Measurements from ENCODE around the gene TP53BP1.

TP53BP1 gene

GRCh38 chr15:43433165-43433564, 59.8 kb downstream of the TP53BP1 start:
- no peak for DNase-seq
- no peak overlapping the region for H3K4me3 ChIP-seq (ENCODE audit: control insufficient read depth in 1 of 7, extremely low read depth in 1 of 7, insufficient read depth in 4 of 7, low read depth in 2 of 7, low read length in 6 of 7)
- no peak overlapping the region for H3K27ac ChIP-seq (ENCODE audit: insufficient read depth in 1 of 2, low read depth in 1 of 2, low read length in 2 of 2, poor library complexity in 1 of 2, severe bottlenecking in 2 of 2)
- no peaks in the 10 kb centered on the region for H3K27me3 ChIP-seq (replicated peaks in 2 of 5; ENCODE audit: control insufficient read depth in 4 of 5, insufficient read depth in 5 of 5, low read length in 4 of 5)
- ChIA-PET CTCF (interaction anchor here (0.9 to 1.0 kb wide), 2 partner anchors 13 to 52 kb away, joined by 3 read pairs; no protein-coding TSS in a partner anchor), POLR2A (no interaction called here)
- H3K4me1 ChIP-seq (ENCODE audit: control extremely low read depth in 1 of 4, control insufficient read depth in 4 of 4, insufficient read depth in 4 of 4, low read length in 3 of 4), result no peaks in the 10 kb centered on the region
- peaks cover 7 to 70% (median 36%) of the 10 kb centered on the region in 4 experiments for H3K36me3 ChIP-seq (ENCODE audit: control insufficient read depth in 4 of 4, insufficient read depth in 4 of 4, low read length in 3 of 4)
- no peaks in the 10 kb centered on the region for H3K9me3 ChIP-seq (ENCODE audit: control extremely low read depth in 1 of 5, control insufficient read depth in 4 of 5, insufficient read depth in 2 of 5, low read depth in 1 of 5, low read length in 4 of 5)
- WGBS (ENCODE audit: insufficient coverage), result 100% methylated on average over 3 of the region's 4 CpGs

DNA sequence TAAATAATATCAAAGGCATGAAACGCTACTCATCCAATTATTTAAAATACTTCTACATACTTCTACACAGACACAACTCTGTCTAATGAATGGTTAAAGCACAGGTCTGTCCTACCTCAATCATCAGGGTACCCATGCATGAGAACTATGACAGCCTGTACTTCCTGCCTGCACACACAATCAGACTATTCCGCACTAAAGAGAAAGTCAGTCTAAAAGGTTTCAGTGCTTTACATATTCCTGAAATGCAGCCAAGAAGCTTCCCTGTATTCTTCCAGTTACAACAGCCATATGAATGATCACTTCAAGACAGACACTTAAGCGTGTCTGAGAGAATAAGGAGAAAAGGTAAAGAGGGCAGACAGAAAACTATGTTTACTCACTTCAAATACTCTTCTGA, 63.3 kb downstream of the TP53BP1 start:
- H3K27ac ChIP-seq (ENCODE audit: insufficient read depth in 1 of 2, low read depth in 1 of 2, low read length in 2 of 2, poor library complexity in 1 of 2, severe bottlenecking in 2 of 2), result no peak overlapping the region
- POLR2A ChIA-PET, result no interaction called here
- no peaks in the 10 kb centered on the region for H3K9me3 ChIP-seq (ENCODE audit: control extremely low read depth in 1 of 5, control insufficient read depth in 4 of 5, insufficient read depth in 2 of 5, low read depth in 1 of 5, low read length in 4 of 5)
- no peaks in the 10 kb centered on the region for H3K4me1 ChIP-seq (ENCODE audit: control extremely low read depth in 1 of 4, control insufficient read depth in 4 of 4, insufficient read depth in 4 of 4, low read length in 3 of 4)
- peaks cover 12 to 78% (median 35%) of the 10 kb centered on the region in 4 experiments for H3K36me3 ChIP-seq (ENCODE audit: control insufficient read depth in 4 of 4, insufficient read depth in 4 of 4, low read length in 3 of 4)
- no peaks in the 10 kb centered on the region for H3K27me3 ChIP-seq (replicated peaks in 2 of 5; ENCODE audit: control insufficient read depth in 4 of 5, insufficient read depth in 5 of 5, low read length in 4 of 5)
- no peak overlapping the region for H3K4me3 ChIP-seq (ENCODE audit: control insufficient read depth in 1 of 7, extremely low read depth in 1 of 7, insufficient read depth in 4 of 7, low read depth in 2 of 7, low read length in 6 of 7)
- 100% methylated on average over 1 of the region's 3 CpGs for WGBS (ENCODE audit: insufficient coverage)
- CTCF ChIA-PET, result no interaction called here
- no peak for DNase-seq

- ChIA-PET POLR2A (no interaction called here), CTCF (interaction anchor here (0.6 to 1.3 kb wide), 2 partner anchors 13 to 40 kb away, joined by 3 to 5 read pairs; no protein-coding TSS in a partner anchor)
- H3K27ac ChIP-seq (ENCODE audit: insufficient read depth in 1 of 2, low read depth in 1 of 2, low read length in 2 of 2, poor library complexity in 1 of 2, severe bottlenecking in 2 of 2), result no peak overlapping the region
- no peaks in the 10 kb centered on the region for H3K9me3 ChIP-seq (ENCODE audit: control extremely low read depth in 1 of 5, control insufficient read depth in 4 of 5, insufficient read depth in 2 of 5, low read depth in 1 of 5, low read length in 4 of 5)
- peaks cover 16 to 81% (median 38%) of the 10 kb centered on the region in 4 experiments for H3K36me3 ChIP-seq (ENCODE audit: control insufficient read depth in 4 of 4, insufficient read depth in 4 of 4, low read length in 3 of 4)
- no peak for DNase-seq
- no peak overlapping the region for H3K4me3 ChIP-seq (ENCODE audit: control insufficient read depth in 1 of 7, extremely low read depth in 1 of 7, insufficient read depth in 4 of 7, low read depth in 2 of 7, low read length in 6 of 7)
- H3K4me1 ChIP-seq (ENCODE audit: control extremely low read depth in 1 of 4, control insufficient read depth in 4 of 4, insufficient read depth in 4 of 4, low read length in 3 of 4), result no peaks in the 10 kb centered on the region
- 100% methylated on average over 3 of the region's 3 CpGs for WGBS (ENCODE audit: insufficient coverage)
- no peaks in the 10 kb centered on the region for H3K27me3 ChIP-seq (replicated peaks in 2 of 5; ENCODE audit: control insufficient read depth in 4 of 5, insufficient read depth in 5 of 5, low read length in 4 of 5)
Measured at GRCh38 chr15:43423793-43424192, 69.2 kb downstream of the TP53BP1 start.

DNA sequence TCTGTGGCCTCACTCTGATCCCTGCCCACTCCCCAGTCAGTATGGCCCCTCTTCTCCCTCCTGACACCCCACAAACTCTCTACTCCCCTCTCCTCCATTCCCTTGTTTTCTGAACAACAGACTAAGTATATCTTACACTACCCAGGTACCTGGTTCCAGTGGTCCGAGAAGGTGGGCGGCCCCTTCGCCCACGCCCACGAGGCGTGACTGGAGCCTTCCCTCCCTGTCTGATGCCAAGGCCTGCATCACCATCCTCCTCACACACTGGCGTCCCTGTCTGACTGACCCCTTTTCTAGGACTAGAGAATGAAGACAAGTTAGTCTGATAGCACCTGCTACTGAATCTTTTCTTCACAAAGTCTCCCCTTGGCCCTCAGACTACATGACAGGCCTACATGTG, 72.1 kb downstream of the TP53BP1 start:
- Histone ChIP-seq H3K36me3 (ENCODE audit: control insufficient read depth in 4 of 4, insufficient read depth in 4 of 4, low read length in 3 of 4) (peaks cover 17 to 79% (median 38%) of the 10 kb centered on the region in 4 experiments), H3K4me1 (ENCODE audit: control extremely low read depth in 1 of 4, control insufficient read depth in 4 of 4, insufficient read depth in 4 of 4, low read length in 3 of 4) (no peaks in the 10 kb centered on the region), H3K4me3 (ENCODE audit: control insufficient read depth in 1 of 7, extremely low read depth in 1 of 7, insufficient read depth in 4 of 7, low read depth in 2 of 7, low read length in 6 of 7) (no peak overlapping the region), H3K27ac (ENCODE audit: insufficient read depth in 1 of 2, low read depth in 1 of 2, low read length in 2 of 2, poor library complexity in 1 of 2, severe bottlenecking in 2 of 2) (no peak overlapping the region), H3K27me3 (replicated peaks in 2 of 5; ENCODE audit: control insufficient read depth in 4 of 5, insufficient read depth in 5 of 5, low read length in 4 of 5) (no peaks in the 10 kb centered on the region), H3K9me3 (ENCODE audit: control extremely low read depth in 1 of 5, control insufficient read depth in 4 of 5, insufficient read depth in 2 of 5, low read depth in 1 of 5, low read length in 4 of 5) (no peaks in the 10 kb centered on the region)
- ChIA-PET POLR2A (no interaction called here), CTCF (no interaction called here)
- no peak for DNase-seq
- 100% methylated on average over 1 of the region's 7 CpGs for WGBS (ENCODE audit: insufficient coverage)

GRCh38 chr15:43420435-43420834, 72.5 kb downstream of the TP53BP1 start:
- Histone ChIP-seq H3K4me3 (ENCODE audit: control insufficient read depth in 1 of 7, extremely low read depth in 1 of 7, insufficient read depth in 4 of 7, low read depth in 2 of 7, low read length in 6 of 7) (no peak overlapping the region), H3K36me3 (ENCODE audit: control insufficient read depth in 4 of 4, insufficient read depth in 4 of 4, low read length in 3 of 4) (peaks cover 15 to 83% (median 42%) of the 10 kb centered on the region in 4 experiments), H3K9me3 (ENCODE audit: control extremely low read depth in 1 of 5, control insufficient read depth in 4 of 5, insufficient read depth in 2 of 5, low read depth in 1 of 5, low read length in 4 of 5) (no peaks in the 10 kb centered on the region), H3K4me1 (ENCODE audit: control extremely low read depth in 1 of 4, control insufficient read depth in 4 of 4, insufficient read depth in 4 of 4, low read length in 3 of 4) (no peaks in the 10 kb centered on the region), H3K27ac (ENCODE audit: insufficient read depth in 1 of 2, low read depth in 1 of 2, low read length in 2 of 2, poor library complexity in 1 of 2, severe bottlenecking in 2 of 2) (no peak overlapping the region), H3K27me3 (replicated peaks in 2 of 5; ENCODE audit: control insufficient read depth in 4 of 5, insufficient read depth in 5 of 5, low read length in 4 of 5) (no peaks in the 10 kb centered on the region)
- DNase-seq, result no peak
- ChIA-PET CTCF (no interaction called here), POLR2A (no interaction called here)
- WGBS (ENCODE audit: insufficient coverage), result 98% methylated on average over 8 of the region's 10 CpGs

GRCh38 chr15:43414196-43414595, 78.8 kb downstream of the TP53BP1 start:
- H3K27ac ChIP-seq (ENCODE audit: insufficient read depth in 1 of 2, low read depth in 1 of 2, low read length in 2 of 2, poor library complexity in 1 of 2, severe bottlenecking in 2 of 2), result no peak overlapping the region
- CTCF ChIA-PET, result no interaction called here

DNA sequence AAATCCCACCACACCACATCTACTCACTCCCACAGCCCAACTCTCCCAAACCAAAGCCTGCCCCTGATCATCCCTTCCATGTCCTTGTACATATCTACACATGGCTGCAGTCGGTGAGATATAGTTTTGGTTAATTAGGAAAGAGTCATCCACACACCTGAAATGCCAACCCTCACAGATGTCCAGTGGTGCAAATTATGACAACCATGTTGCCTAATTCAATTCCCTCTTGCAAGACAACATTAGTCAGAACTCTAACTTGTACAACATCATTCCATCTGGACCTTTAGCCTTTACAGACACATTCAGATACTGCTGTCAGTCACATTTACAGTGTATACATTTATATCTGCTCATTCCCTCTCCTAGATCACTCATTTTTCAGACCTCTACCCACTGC, 80.9 kb downstream of the TP53BP1 start:
- H3K9me3 ChIP-seq (ENCODE audit: control extremely low read depth in 1 of 5, control insufficient read depth in 4 of 5, insufficient read depth in 2 of 5, low read depth in 1 of 5, low read length in 4 of 5), result no peaks in the 10 kb centered on the region
- no peaks in the 10 kb centered on the region for H3K27me3 ChIP-seq (replicated peaks in 2 of 5; ENCODE audit: control insufficient read depth in 4 of 5, insufficient read depth in 5 of 5, low read length in 4 of 5)
- no peak overlapping the region for H3K4me3 ChIP-seq (ENCODE audit: control insufficient read depth in 1 of 7, extremely low read depth in 1 of 7, insufficient read depth in 4 of 7, low read depth in 2 of 7, low read length in 6 of 7)
- H3K4me1 ChIP-seq (ENCODE audit: control extremely low read depth in 1 of 4, control insufficient read depth in 4 of 4, insufficient read depth in 4 of 4, low read length in 3 of 4), result no peaks in the 10 kb centered on the region
- ChIA-PET POLR2A (no interaction called here), CTCF (interaction anchor here (1.0 kb wide), 1 partner anchor 74 kb away, joined by 3 read pairs; no protein-coding TSS in a partner anchor)
- H3K36me3 ChIP-seq (ENCODE audit: control insufficient read depth in 4 of 4, insufficient read depth in 4 of 4, low read length in 3 of 4), result peaks cover 19 to 95% (median 62%) of the 10 kb centered on the region in 4 experiments
- DNase-seq, result no peak
- no peak overlapping the region for H3K27ac ChIP-seq (ENCODE audit: insufficient read depth in 1 of 2, low read depth in 1 of 2, low read length in 2 of 2, poor library complexity in 1 of 2, severe bottlenecking in 2 of 2)
- no CpG with 5 or more reads among the region's 1 CpG for WGBS (ENCODE audit: insufficient coverage)

More at GRCh38 chr15:43414196-43414595, 78.8 kb downstream of the TP53BP1 start:
- peaks cover 15 to 85% (median 45%) of the 10 kb centered on the region in 4 experiments for H3K36me3 ChIP-seq (ENCODE audit: control insufficient read depth in 4 of 4, insufficient read depth in 4 of 4, low read length in 3 of 4)
- POLR2A ChIA-PET, result no interaction called here
- no peak for DNase-seq
- no peaks in the 10 kb centered on the region for H3K9me3 ChIP-seq (ENCODE audit: control extremely low read depth in 1 of 5, control insufficient read depth in 4 of 5, insufficient read depth in 2 of 5, low read depth in 1 of 5, low read length in 4 of 5)
- no peak overlapping the region for H3K4me3 ChIP-seq (ENCODE audit: control insufficient read depth in 1 of 7, extremely low read depth in 1 of 7, insufficient read depth in 4 of 7, low read depth in 2 of 7, low read length in 6 of 7)
- no peaks in the 10 kb centered on the region for H3K4me1 ChIP-seq (ENCODE audit: control extremely low read depth in 1 of 4, control insufficient read depth in 4 of 4, insufficient read depth in 4 of 4, low read length in 3 of 4)
- no peaks in the 10 kb centered on the region for H3K27me3 ChIP-seq (replicated peaks in 2 of 5; ENCODE audit: control insufficient read depth in 4 of 5, insufficient read depth in 5 of 5, low read length in 4 of 5)
